GM18508 (cell line): ENCODE results near the gene BORCS8.
"Not testable (repeated sequence)": the region's sequence is repeated elsewhere in the genome, so short reads cannot be mapped to it uniquely, and the experiment has no call there.

Source experiments
- ATAC-seq: cut with Tn5 transposase; IDR thresholded peaks from one replicate; pipeline ENCODE4 v1.9.1; 2021; ENCODE audit warnings: moderate number of reproducible peaks; ENCODE audit not compliant: insufficient read depth, unreplicated experiment

BORCS8 gene

GRCh38 chr19:19154768-19155494, 37.0 kb downstream of the BORCS8 start:
- ATAC-seq: no peak

DNA sequence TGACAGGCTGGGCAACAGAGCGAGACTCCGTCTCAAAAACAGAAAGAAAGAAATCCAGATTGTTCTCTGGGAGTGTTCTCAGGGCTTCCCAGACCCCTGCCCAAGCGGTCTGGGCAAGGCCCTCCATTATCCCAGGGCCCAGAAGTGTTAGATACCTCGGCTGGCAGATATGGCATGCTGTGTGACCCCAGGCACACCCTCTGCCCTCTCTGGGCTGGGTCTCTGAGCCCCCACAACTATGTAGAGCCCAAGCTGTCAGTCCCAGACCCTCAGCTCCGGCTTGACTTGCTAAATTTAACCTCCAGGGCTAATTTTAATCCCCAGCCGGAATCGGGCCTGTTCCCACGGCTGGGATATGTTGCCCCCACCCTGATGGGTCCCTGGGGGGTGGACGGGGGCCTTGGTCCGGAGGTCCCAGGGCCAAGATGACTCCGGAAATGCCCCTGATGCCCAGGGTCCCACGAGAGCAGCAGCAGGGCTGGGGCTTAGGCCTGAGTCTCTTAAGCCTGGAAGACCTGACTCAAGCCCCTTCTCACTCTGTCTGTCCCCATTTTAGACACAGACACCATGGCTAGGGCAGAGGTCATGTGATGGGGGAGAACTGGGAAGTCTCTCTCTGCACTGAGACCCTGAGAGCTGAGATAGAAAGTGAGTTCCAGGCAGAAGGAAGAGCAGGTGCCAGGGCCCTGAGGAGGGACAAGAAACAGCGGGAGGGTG, 39.1 kb downstream of the BORCS8 start:
- no peak for ATAC-seq

GRCh38 chr19:19151418-19151817, 40.5 kb downstream of the BORCS8 start:
- no peak for ATAC-seq

DNA sequence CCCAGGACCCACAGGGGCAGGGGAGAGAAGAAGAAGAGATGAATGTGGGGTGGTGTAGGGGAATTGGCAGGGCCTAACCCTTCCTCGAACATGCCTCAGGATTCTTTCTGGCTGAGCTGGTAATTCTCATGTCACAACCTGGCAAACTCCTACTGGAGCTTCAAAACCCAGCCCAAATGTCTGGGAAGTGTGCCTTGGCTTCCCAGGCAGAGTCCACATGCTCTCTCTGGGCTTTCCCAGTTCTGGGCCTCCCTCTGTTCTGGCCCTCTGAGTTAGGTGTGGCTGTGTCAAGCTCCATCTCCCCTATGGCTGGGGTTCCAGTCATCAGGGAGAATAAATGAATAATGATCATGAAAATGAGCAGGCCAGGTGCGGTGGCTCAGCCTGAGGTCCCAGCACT, 42.5 kb downstream of the BORCS8 start:
- no peak for ATAC-seq

GRCh38 chr19:19148504-19148903, 43.4 kb downstream of the BORCS8 start:
- ATAC-seq: not testable (repeated sequence)

DNA sequence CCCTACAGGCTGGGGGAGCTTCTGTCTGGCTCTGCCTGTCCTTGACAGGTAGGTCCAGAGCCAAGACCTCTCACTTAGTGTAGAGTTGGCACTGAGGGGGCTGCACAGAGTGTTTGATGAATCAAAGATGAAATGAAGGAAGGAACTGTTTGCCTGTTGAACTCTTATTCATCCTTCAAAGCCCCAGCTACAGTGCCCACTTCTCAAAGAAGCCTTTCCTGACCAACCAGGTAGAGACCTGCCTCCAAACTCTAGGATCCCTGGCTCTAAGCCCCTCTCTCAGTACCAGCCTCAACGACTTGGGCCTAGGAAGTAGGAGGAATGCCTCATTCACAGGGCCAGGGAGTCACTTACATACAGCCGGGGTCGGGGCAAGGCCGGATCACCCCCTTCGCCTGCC, 44.6 kb downstream of the BORCS8 start:
- no peak for ATAC-seq

DNA sequence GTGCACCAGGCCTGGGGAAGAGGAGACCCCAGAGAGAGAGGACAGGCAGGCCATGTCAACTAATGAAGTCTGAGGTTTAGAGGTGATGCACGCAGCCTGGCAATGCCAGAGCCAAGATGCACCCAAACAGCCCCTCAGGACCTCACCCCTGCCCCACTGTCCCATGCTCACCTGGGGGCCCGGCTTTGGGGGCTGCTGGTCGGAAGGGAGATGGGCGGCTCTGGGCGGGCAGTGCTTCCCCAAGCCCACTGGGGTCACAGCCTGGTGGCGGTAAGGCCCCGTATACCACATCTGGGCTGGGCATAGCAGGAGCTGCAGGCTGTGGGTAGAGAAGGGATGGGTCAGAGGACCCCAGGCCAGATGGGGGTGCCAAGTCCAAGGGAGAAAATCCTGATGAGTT, 45.1 kb downstream of the BORCS8 start:
- ATAC-seq: no peak

DNA sequence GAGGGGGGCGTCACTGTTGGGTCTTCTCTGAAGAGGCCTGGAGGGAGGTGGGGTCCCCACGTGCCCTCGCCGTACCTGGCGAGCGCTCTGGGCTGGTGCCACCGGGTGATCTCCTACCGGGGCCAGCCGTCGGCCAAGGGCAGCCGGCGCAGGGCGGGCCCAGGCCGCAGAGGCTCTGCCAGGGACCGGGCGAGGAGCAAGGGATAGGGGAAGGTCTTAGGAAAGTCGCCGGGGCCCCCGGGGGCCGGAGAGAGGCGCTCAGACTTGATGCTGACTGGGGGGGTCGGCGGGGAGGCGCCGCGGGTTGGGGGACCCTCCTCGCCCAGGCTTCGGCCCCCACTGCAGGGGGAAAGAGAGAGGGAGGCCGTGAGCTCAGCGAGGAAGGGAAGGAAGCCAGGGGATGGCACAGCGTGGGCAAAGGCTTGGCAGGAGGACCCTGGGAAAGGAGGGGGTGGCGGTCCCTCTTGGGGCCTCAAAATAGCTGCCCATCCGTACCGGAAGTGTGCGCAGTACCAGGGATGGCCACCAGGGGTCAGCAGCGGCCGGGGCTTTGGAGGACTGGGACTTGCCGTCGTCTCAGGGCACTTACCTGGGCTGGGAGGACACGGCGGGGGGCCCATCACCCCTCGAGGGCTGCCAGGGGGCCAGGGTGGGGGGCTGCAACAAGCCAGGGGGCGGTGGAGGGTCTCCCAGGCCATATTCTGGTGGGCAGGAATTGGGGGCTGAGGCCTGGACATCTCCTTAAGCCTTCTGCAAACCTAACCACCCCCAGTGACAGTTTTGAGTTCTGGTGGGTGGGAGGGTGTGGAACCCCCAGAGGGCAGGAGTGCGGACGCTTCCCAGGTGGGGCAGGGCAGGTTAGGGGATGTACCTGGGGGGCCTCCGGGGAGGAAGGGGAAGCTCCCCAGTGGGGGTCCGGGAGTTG, 46.0 kb downstream of the BORCS8 start:
- ATAC-seq: no peak

DNA sequence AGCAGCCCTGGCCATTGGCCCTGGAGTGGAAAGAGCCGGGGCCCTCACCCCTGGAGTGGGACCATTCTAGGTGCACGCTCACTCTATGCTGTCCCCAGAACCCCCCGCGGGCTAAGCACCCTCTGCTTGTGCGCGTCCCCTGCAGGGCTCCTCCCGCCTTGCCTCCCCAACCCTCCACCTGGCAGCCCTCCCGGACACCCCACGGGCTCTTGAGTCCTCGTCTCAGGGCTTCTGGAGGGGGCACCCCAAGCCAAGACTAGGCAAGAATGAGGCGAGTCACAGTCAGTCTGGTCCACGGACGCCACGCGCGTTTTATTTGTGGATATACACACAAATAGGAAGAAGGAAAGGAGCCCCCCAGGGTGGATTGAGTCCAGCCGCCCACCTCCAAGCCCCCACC, 46.7 kb downstream of the BORCS8 start:
- ATAC-seq: no peak

DNA sequence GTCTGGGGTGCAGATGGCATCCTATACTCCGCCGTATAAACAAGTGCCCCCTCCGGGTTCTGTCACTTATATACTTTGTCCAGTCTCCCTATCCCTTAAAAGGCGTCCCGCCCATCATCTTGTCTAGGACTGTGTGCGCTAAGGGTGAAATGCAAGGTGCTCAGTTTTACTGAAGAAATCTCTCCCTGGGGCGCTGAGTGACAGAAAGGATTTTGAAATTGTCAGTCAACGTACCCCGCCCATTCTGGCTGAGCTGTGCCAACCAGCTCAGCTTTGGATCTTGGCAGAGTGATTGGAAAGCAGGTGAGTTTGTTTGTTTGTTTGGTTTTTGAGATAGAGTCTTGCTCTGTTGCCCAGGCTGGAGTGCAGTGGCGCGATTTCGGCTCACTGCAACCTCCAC, 49.6 kb downstream of the BORCS8 start:
- ATAC-seq: no peak

DNA sequence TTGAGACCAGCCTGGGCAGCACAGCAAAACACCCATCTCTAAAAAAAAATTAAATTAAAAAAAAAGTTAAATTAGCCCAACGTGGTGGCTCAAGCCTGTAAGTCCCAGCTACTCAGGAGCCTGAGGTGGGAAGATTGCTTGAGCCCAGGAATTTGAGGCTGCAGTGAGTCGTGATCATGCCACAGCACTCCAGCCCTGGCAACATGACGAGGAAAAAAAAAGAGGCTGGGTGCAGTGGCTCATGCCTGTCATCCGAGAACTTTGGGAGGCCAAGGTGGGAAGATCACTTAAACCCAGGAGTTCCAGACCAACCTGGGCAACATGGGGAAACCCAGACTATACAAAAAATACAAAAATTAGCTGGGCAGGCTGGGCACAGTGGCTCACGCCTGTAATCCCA, 51.5 kb downstream of the BORCS8 start:
- no peak for ATAC-seq

- no peak for ATAC-seq
Measured at GRCh38 chr19:19139876-19140229, 52.1 kb downstream of the BORCS8 start.

- peak; percentile 92 for ATAC-seq
Measured at GRCh38 chr19:19138109-19138981, 53.6 kb downstream of the BORCS8 start, which contains the start of gene TMEM161A. Gene TMEM161A, minus strand, starts transcription at chr19:19138478. Its CDS starts 50 bp downstream, at chr19:19138428.

GRCh38 chr19:19137556-19138108, 54.3 kb downstream of the BORCS8 start:
- no peak for ATAC-seq

DNA sequence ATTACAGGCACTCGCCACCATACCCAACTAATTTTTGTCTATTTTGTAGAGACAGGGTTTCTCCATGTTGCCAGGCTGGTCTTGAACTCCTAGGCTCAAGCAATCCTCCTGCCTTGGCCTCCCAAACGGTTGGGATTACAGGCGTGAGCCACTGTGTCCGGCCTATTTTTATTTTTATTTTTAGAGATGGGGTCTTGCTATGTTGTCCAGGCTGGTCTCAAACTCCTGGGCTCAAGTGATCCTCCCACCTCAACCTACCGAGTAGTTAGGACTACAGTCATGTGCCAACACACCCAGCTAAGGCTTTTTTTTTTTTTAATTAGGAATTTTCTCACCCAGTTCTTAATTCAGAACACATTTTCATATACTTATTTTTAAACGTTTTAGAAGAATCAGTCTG, 56.2 kb downstream of the BORCS8 start:
- not testable (repeated sequence) for ATAC-seq

GRCh38 chr19:19134687-19135158, 57.2 kb downstream of the BORCS8 start:
- ATAC-seq: no peak

- no peak for ATAC-seq
Measured at GRCh38 chr19:19133985-19134384, 58.0 kb downstream of the BORCS8 start.

GRCh38 chr19:19132912-19133311, 59.0 kb downstream of the BORCS8 start:
- ATAC-seq: no peak

DNA sequence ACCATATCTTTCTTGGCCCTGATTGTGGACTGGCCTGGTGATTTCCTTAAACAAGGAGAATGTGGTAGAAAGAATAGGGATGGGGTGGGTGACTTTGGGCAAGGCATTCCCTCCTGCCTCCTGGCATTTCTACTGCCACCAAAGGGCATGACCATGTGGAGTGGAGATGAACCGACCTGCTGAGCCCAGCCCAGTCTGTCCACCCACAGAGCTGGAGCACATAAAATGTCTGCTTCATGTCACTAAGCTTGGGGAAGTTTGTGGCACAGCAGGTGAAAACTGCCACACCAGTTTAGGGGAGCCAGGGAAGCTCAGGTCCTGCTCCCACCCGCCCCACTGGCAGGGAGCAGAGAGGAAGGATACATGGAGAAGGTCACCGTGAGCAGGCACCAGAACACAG, 60.0 kb downstream of the BORCS8 start:
- ATAC-seq: no peak
